ENCODE results near the gene TECPR1.

The TECPR1 gene

GRCh38 chr7:98284335-98285036 lies 32.5 kb upstream of the TECPR1 start:
- no peak for DNase-seq

GRCh38 chr7:98283887-98284222 lies 31.8 kb upstream of the TECPR1 start:
- DNase-seq = no peak

- DNase-seq = no peak
Observed at GRCh38 chr7:98283127-98283886, 31.3 kb upstream of the TECPR1 start.

- DNase-seq = no peak
Observed at GRCh38 chr7:98282703-98283102, 30.7 kb upstream of the TECPR1 start.

- DNase-seq = peak in 4 of 5 experiments; percentile 18 to 51 (median 36)
Observed at GRCh38 chr7:98281757-98282606, 29.9 kb upstream of the TECPR1 start.

- peak; percentile 74 to 94 (median 90) for DNase-seq
Observed at GRCh38 chr7:98280791-98281756, 29.0 kb upstream of the TECPR1 start, which contains the start of gene BRI3. TSS of gene BRI3 (plus strand) at chr7:98281686. CDS start at chr7:98281796, 110 bp downstream.

- DNase-seq = no peak
Observed at GRCh38 chr7:98280296-98280695, 28.3 kb upstream of the TECPR1 start.

- no peak for DNase-seq
Observed at GRCh38 chr7:98278936-98279335, 26.9 kb upstream of the TECPR1 start.

- no peak for DNase-seq
Observed at GRCh38 chr7:98278408-98278807, 26.4 kb upstream of the TECPR1 start.

GRCh38 chr7:98276241-98276761 lies 24.3 kb upstream of the TECPR1 start:
- DNase-seq = no peak

GRCh38 chr7:98267303-98267702 lies 15.3 kb upstream of the TECPR1 start:
- no peak for DNase-seq

GRCh38 chr7:98266840-98267239 lies 14.8 kb upstream of the TECPR1 start:
- DNase-seq = no peak

- DNase-seq = no peak
Observed at GRCh38 chr7:98265841-98266271, 13.8 kb upstream of the TECPR1 start.

GRCh38 chr7:98257701-98258100 lies 5.7 kb upstream of the TECPR1 start:
- no peak for DNase-seq

- DNase-seq = no peak
Observed at GRCh38 chr7:98256431-98256830, 4.4 kb upstream of the TECPR1 start.

- peak in 1 of 5 experiments; percentile 74 for DNase-seq
Observed at GRCh38 chr7:98254951-98255610, 3.0 kb upstream of the TECPR1 start.

- no peak for DNase-seq
Observed at GRCh38 chr7:98254516-98254915, 2.5 kb upstream of the TECPR1 start.

- DNase-seq = no peak
Observed at GRCh38 chr7:98252425-98253054, 508 bp upstream of the TECPR1 start.

- peak in 3 of 5 experiments; percentile 18 to 83 (median 54) for DNase-seq
Observed at GRCh38 chr7:98251231-98251600, 816 bp downstream of the TECPR1 start.

- DNase-seq = peak in 3 of 5 experiments; percentile 27 to 84 (median 38)
Observed at GRCh38 chr7:98250789-98251188, 1.2 kb downstream of the TECPR1 start.

- DNase-seq = no peak
Observed at GRCh38 chr7:98249106-98249505, 2.9 kb downstream of the TECPR1 start.
